NCI-H1048 (cell line): ENCODE data around the gene LECT2.

ENCODE experiments used
- DNase-seq: peaks from one replicate; lab custom pipeline; 2025; lab: John Stamatoyannopoulos, UW

The LECT2 gene

DNA sequence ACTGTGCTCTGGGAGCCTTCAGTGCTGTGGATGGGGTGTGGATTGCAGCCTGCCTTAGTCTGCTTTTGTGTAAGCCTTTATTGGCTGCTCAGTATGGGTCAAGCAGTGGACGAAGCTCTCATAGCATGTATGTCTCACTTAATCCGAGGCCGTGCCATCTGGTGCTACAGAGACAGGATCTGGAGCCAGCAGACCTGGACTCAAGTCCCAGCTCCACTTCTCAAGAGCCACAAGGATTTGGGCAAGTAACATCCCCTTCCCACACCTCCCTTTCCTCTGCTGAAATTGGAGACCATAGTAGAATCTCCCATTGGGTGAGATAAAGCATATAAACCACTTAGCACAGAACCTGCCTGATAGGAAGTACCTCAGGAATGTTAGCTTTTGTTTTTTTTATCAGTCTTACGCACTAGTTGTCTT, 23.4 kb upstream of the LECT2 start:
- DNase-seq, result no peak

DNA sequence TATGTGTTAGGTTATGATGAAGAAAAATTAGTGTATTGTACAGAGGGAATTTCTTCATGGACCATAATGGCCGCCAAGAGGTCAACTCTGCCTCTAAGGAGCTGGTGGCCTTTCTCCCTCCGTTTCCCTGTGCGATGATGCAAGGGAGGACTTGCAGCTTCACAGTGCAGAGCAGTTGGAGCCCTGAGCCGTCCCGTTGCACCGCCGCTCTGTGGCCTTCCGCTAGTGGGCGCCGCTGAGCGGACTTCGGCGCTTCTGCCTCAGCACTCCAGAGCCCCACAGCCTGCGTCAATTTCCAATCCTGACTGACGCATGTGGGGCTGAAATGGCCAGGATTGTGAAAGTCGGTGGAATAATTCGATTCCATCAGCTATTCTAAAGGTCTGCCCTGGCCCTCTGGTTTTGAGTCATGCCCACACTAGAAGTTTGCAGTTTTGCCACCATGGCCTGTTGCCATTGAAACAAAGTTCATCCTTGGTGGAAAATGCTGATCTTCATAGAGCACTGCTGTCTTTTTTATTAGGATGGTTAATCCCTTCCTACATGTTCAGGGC, 22.7 kb upstream of the LECT2 start:
- no peak for DNase-seq

DNA sequence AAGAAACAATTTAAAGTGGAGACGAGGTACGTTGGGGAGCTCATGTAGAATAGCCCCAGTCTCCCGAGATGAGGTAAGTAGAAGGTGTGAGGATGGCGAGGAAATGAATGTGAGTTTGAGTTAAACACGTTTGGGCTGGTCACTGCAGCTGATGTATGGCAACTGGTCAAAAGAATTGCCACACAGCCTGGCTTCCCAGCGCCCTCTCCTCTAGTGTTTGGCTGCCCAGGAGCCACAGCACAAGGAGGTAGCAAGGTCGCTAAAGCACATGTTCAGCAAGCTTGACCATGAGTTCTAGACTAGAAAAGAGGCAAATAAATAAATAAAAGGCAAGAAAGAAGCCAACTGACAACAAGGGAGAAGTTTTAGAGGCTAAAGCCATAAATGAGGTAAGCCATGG, 21.4 kb upstream of the LECT2 start:
- no peak for DNase-seq

DNA sequence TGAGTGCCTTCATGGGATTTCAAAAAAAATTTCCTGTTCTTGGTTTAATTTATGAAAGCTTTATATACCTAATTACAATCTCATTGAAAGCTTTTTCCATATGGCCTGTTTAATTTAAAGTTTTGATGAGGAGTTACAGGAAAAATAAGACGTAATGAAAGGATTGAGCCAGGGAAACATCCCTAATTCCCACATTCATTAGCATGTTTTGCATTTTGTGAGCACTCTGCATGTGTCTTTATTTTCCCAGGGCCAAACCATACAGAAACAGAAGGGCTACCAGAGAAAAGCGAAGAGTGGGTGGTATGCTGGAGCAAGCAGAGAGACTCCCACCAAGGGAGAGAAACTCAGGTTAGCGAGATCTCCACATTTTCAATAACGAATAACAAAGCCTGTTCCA, 20.3 kb upstream of the LECT2 start:
- DNase-seq, result no peak

DNA sequence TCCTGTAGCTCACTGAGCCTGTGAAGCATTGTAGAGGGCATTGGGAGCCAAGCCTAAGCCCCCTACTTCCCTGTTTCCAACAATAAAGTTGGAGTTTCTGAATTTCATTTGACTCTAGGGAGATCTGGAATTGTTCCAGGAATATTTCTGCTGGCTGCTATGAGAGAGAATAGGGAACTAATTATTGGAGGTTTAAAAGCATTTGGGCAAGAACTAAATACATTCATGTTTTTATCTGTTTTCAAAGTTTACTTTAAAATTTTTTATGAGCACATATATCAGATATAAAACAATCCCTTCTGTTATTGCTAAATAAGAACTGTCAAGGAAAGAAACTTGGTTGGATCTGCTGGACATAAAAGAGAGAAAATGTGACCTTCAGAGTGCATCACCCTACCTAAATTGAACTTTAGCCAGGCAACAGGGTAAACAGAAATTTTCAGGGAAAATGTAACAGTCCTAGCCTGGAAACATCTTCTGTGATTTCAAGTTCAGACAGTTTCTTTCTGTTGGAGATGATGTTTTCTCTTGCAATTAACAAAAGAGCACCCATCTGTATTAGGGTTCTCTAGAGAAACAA, 19.3 kb upstream of the LECT2 start:
- no peak for DNase-seq

DNA sequence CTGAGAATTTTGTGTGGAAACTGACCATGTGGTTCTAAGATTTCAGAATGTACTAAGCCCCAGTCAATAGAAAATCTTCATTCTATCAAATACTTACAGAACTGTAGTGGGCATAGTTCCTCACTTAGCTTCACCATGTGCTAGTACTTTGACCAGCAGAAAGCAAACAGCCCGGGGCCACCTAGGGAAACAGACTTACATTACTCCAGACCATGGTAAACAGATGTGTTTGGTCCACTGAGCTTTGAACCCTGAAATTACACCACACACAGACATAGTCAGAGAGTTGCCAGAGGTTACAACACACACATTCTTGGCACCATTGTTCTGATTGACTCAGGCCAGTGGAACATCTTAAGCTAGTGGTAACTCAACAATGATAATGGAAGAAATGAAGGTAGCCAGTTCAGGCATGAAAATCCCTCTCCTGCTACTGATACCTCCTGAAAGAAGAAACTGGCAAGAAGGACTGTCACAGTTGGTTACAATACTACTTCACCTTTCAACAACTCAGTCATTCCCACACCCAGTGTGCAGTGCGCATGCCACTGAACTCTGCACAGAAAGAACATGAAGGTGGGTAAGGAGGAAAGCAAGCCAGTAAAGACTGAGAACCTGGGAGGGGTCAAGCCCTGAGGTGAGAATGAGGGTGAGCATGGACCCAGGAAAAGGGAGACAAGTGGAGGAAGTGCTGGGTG, 18.7 kb upstream of the LECT2 start:
- DNase-seq, result no peak

DNA sequence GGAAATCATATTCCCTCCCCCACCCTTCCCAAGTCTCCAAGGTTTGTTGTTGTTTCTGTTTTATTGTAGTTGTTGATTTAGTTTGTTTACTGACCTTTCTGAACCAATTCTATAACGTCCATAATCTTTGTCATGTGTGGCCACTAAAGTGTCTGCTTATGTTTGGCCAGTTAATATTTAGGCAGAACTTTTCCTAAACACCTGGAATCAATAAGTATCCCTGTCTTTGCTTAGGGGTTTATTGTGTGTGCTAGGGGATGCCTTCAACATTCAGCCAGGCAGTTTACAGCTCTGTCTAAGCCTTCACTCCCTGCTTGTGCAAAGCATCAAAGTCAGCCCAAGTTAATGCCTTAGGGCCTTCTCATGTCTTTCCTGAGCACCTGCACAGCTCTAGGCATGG, 16.9 kb upstream of the LECT2 start:
- no peak for DNase-seq

DNA sequence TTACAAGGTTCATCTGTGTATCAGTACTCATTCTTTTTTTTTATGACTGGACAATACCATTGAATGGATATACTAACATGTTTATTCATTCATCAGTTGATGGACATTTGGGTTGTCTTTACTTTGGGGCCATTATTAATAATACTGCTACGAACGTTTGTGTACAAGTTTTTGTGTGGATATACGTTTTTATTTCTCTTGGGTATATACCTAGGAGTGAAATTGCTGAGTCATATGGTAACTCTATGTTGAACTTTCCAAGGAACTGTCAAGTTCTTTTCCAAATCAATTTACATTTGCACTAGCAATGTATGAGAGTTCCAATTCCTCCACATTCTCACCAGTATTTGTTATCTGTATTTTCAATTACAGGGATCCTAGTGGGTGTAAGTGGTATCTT, 12.0 kb upstream of the LECT2 start:
- no peak for DNase-seq

DNA sequence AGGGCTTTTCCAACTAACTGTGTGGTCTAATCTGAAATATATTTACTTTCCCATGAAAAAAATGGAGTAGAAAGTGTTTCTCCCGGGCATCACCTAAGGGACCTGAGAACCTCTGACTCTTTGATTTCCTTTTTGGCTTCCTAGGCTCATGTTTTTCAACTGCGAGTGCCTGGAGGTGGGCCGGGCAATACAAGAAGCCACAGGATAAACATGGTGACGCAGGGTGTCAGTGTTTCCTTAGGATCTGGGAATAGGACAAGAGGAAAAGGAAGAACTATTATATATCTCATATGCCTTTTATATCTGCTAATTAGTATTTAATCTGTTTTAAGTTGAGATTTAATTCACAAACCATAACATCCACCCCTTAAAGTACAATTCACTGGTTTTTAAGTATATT, 11.4 kb upstream of the LECT2 start:
- DNase-seq, result no peak

DNA sequence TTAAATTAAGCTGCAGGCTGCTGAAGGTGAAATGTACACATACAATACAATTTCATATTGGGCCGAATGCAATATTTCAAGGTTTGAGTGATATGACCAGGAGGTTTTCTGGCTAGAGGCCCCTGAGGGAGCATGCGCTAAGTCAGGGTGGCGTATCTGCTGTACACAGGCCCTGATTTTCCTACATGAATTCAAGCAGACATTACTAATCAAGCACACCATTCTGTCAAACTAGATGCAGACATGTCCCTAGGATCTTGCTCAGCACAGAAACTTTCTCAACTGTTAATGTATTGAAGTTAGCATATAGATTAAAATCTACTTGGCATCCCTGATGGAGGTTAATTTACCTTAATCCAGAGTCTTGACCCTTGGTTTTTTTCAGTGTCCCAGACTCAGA, 10.7 kb upstream of the LECT2 start:
- no peak for DNase-seq

DNA sequence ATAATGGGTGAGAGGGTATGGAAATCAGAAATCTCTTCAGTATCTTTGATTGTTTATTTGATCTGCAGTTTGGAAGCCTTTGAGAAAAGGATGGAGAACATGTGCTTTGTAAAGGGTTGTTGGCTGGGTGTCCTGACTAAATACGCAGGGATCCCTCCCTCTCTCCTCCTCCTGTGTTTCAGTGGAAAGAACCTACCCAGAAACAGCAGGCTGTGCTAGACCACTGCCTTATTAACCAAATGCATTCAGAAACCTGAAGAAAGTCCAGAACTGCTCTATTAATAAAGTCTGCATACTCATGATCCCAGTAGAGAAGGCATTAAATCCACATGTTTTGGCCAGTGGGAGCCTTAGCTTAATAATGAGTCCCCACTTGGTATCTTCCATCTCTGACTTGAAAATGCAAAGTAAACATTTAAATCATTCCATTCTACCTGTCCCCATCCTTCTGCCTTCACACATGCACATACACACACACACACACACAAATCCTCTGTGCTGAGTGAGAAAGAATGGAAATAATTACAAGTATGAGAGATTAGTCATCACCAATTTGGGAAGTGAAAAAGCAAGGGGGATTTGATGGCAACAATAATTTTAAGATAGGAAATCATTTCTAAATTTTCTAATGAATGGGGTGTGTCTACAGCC, 10.0 kb upstream of the LECT2 start:
- DNase-seq, result no peak

DNA sequence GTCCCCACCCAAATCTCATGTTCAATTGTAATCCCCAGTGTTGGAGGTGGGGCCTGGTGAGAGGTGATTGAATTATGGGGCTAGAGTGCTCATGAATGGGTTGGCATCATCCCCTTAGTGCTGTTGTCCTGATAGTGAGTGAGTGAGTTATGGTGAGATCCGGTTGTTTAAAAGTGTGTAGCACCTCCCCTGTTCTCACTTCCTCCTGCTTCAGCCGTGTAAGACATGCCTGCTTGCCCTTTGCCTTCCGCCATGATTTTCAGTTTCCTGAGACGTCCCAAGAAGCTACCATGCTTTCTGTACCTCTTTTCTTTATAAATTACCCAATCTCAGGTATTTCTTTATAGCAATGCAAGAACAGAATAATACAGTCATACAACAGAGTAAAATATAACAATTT, 742 bp upstream of the LECT2 start:
- DNase-seq, result no peak

DNA sequence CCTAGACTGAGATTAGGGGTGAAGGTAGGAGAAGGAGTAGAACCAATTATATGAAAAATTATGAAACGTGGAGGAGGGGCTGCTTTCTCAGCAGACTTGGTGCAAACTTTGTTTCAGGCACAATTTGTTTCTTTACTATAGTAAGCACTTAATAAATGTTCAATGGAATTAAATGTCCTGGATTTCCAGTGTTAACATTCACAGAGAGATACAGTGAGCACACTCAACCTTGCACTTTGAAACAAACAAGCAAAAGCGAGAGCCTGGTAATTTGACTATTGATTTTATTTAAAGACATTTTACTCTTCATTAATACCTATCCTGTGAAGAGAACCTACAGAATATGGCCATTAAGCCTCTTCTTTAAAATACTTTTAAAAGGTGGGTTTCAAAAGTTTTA, 933 bp downstream of the LECT2 start:
- no peak for DNase-seq

DNA sequence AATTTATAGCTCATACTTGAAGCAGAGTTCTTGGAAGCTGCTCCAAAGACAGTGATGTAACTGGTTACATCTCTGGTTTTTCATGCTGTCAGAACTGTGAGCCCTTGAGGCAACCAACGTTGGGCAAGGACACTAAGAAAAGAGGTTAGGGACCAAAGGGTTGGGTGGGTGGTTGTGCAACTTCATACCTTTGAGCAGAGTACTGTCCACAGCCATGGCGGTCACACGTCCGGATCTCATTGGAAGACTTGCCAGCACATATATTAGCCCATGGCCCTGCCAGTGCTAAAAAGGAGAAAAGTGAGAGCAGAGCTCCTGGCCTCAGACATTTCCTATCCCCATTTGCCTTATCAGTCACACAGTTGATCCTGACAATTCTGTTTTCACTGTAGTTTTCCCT, 2.1 kb downstream of the LECT2 start:
- DNase-seq, result no peak

DNA sequence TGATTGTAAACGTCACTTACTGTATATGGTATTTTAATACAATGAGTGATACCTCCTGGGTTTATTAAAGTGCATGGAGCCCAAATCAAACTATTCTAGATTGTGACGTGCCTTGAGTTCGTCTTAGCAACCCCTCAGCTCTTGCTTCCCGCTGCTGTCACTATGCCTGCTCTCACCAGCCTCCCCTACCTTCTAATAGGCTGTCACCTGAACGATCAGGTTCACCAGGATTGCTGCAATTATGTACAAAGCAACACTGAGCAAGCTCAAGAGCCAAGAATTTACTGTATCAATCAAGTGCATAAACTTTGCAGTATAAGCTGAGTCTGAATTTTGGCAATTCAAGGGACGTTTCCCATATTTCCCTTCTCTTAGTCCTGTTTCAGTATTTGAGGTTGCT, 3.0 kb downstream of the LECT2 start:
- DNase-seq, result no peak

DNA sequence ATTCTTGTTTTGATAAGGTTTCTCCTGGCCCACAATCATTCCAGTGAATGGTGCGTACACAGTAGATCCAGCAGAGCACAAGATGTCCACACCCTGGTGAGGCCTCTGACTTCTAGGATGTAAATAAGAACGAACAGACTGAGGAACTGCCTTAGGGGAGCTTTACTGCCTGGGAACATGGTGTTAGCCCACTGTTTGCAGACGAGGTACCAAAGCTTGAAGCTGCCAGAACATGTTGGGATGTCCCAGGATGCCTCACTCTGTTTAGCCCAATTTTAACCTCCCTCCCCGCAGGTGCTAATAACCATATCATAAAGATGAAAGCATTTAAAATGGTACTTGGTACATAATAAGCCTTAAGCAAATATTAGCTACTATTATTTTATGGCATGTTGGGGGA, 3.5 kb downstream of the LECT2 start:
- DNase-seq, result no peak

DNA sequence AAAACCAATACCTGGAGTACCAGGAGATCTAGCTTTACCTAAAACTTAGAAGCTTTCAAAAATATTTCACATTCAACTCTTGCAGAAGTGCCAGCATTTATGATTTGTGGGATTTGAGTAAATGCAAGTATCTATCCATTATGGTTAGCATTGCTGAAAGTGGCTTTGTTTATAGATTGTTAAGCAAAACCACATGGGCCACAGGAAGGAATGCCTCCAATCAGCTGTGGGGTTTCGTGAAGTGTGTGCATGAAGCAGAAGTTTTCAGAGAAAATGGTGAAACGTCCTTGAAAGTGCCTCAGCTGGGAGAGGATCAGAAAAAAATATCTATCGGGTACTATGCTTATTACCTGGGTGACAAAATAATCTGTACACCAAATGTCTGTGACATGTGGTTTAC, 4.2 kb downstream of the LECT2 start:
- no peak for DNase-seq

DNA sequence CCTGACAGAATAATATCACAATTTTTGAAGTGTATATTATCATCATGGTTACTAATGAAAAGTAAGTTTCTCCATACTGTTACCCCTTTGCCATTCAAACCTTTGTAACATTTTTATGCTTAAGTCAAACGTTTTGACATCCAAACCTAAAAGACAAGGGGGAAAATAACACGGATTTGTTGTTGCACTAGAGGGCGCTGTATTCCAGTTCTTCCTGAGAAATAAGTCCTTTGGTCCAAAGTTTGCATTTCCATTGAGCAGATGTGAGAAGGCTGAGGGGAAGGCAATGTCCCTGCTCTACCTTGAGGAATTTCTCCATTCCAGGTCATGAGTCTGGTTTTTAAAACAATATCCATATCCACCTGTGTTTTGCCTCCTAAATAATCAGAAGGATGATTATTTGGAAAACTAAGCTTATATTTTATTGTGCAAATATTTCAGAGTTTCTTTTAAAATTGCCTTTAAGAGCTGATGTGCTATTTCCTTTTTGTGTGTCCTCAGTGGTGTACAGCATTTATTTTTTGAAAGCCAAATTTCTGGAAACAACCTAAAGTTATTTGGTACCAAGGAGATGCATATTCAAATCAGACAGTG, 9.7 kb downstream of the LECT2 start:
- DNase-seq, result peak; percentile 56

DNA sequence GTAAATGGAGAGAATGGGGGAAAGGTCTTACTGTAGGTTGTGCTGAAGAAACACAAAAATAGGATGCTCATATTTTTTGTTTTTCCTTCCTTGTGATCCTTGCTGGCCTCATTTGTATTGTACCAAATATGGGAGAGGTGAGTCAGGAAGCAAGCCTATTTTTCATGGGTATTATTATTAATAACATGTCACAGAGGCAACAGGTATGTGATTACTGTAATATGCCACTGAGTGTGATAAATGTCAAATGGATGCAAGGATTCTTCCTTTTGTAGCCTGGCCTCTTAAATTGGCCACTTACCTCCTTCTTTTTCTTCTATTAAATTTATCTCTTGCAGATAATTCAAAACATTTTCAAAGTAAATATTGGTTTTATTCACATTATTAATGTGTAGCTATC, 10.2 kb downstream of the LECT2 start:
- DNase-seq, result no peak

DNA sequence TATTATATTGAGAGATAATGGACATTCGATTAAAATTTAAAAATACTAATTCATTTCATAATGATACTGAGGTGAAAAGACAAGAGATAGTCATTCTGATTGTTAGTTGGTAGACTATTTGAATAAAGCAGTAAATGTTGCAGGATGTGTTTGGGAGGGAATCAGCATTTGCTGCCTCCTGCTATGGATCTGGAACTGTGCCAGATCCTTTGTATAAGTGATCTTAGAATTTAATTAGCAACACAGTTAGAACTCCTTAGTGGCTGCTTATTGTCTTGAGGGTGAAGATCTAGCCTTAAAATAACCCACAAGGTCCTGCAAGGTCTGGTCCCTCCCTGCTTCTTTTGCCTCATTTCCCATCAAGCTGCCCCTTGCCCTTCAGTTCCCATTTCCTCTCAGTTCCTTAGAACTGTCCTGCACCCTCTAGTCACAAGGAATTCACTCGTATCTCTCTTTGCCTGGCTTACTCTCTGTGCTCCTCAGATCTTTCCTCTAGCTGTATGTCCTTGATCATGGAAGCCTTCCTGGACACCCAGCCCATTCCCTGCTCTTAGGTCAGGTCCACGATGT, 12.5 kb downstream of the LECT2 start:
- no peak for DNase-seq

DNA sequence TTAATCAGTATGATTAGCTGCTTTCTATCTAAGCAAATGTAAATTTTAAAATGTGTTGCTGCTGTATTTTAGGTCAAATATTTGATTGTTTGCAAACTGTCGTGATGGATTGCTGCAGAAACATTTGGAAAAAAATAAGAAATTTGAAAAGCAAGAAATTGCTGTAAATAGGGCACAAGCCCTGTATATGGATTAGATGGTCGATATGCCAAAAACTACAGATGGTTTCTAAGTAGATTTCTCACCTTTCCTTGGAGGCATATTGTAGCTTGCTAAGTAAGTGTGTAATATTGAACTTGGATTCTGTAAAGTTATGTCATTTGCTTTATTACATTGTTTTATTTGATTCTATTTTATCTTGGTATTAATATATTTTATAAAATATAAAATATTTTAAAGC, 13.1 kb downstream of the LECT2 start:
- no peak for DNase-seq

DNA sequence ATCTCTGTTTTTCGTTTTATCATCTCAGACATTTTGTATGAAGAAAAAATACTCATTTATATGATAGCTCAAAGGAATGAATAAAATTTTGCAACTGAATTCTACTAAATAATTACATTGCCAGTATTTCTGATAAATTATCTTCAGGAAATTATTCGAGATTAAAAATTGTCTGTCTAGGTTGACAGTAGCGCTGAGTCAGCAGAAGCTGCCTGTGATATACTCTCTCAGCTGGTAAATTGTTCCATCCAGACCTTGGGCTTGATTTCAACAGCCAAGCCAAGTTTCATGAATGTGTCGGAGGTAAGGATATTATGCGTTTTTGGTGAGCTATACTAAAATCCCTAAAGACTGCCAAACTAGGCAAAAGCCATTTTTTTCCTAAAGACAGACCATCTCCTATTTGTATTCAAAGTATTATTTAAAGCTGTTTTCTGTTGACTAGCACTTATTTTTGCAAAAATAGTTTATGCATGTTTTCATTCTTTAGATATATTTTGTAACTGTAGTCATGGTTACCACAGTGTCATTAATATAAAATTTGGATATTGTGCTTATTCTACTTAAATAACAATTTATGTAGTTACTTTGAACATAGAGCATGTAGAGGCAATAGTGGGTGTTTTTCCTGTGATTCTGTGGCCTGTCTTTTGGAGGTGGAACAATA, 17.4 kb downstream of the LECT2 start:
- DNase-seq, result no peak
